Mucosa of stomach (tissue), 1 donor: ENCODE measurements around the gene MCOLN1.

Source experiments
- H3K27me3 ChIP-seq: one replicate; pipeline ENCODE4 v1.7.0; 2013; ENCODE audit warnings: mild to moderate bottlenecking, low read length; ENCODE audit not compliant: control insufficient read depth, insufficient read depth
- H3K36me3 ChIP-seq: one replicate; pipeline ENCODE4 v1.7.0; 2013; ENCODE audit warnings: low read length; ENCODE audit not compliant: control insufficient read depth, insufficient read depth
- H3K4me1 ChIP-seq: one replicate; pipeline ENCODE4 v1.7.0; 2013; ENCODE audit warnings: mild to moderate bottlenecking, low read length; ENCODE audit not compliant: control insufficient read depth, insufficient read depth
- H3K4me3 ChIP-seq: one replicate; pipeline ENCODE4 v1.7.0; 2013; ENCODE audit warnings: low read length
- H3K9ac ChIP-seq: one replicate; pipeline ENCODE4 v1.7.0; 2013; ENCODE audit warnings: mild to moderate bottlenecking, low read length, moderate library complexity
- H3K9me3 ChIP-seq: one replicate; pipeline ENCODE4 v1.7.0; 2013; ENCODE audit warnings: mild to moderate bottlenecking, low read length, moderate library complexity; ENCODE audit not compliant: control insufficient read depth
- donor health status: Pancreatic carcinoma.

MCOLN1 gene

DNA sequence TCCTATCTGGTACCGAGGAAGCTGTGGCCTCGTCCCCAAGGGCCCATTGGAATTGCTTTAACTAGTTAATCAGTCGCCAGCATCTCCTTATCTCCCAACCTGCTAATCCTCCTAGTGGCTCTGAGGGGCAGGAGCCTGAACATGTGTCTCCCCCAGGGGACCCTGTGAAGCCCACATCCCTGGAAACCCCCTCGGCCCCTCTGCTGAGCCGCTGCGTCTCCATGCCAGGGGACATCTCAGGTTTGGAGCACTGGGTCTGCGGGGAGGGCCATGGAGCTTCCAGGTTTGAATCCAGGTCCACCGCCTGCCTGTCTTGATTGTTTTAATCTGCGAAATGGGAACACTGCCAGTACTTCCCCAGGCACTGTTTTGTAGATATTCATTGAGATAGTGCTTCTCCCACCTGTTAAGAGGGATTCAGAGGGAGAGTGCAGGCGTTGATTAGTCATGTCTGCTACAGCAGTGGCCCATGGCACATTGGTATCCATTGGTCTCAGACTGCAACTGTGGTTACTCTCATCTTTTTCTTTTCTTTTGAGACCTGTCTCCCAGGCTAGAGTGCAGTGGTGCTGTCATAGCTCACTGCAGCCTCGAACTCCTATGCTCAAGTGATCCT, 19.5 kb downstream of the MCOLN1 start:
- H3K36me3 ChIP-seq, result no peaks in the 10 kb centered on the region
- H3K27me3 ChIP-seq, result no peaks in the 10 kb centered on the region
- no peak overlapping the region for H3K9ac ChIP-seq
- H3K9me3 ChIP-seq, result no peaks in the 10 kb centered on the region
- no peak overlapping the region for H3K4me3 ChIP-seq
- H3K4me1 ChIP-seq, result no peaks in the 10 kb centered on the region

- Histone ChIP-seq H3K9ac (no peak overlapping the region), H3K4me1 (no peaks in the 10 kb centered on the region), H3K9me3 (no peaks in the 10 kb centered on the region), H3K36me3 (no peaks in the 10 kb centered on the region), H3K27me3 (no peaks in the 10 kb centered on the region), H3K4me3 (no peak overlapping the region)
Observed at GRCh38 chr19:7542556-7543348, 20.3 kb downstream of the MCOLN1 start.

DNA sequence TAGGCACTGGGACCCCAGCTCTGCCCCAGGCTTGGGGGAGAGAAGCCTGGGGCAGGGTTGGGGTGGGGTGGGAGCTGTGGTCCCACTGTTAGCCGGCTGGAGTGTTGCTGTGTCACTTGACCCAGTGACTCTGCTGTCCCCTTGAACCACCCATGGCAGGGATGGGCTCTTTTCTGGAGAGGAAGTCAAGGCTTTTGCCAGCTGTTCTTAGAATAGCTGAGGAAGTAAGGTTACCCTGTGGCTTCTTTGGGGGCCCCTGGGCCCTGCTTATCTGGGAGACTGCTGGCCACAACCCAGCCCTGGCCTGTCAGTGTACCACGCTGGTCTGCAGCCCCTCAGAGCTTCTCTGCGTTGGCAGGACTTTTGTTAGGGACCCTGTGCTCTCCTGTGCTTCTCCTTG, 22.2 kb downstream of the MCOLN1 start:
- H3K9me3 ChIP-seq, result no peaks in the 10 kb centered on the region
- no peaks in the 10 kb centered on the region for H3K4me1 ChIP-seq
- H3K9ac ChIP-seq, result no peak overlapping the region
- H3K4me3 ChIP-seq, result no peak overlapping the region
- H3K27me3 ChIP-seq, result no peaks in the 10 kb centered on the region
- H3K36me3 ChIP-seq, result no peaks in the 10 kb centered on the region

DNA sequence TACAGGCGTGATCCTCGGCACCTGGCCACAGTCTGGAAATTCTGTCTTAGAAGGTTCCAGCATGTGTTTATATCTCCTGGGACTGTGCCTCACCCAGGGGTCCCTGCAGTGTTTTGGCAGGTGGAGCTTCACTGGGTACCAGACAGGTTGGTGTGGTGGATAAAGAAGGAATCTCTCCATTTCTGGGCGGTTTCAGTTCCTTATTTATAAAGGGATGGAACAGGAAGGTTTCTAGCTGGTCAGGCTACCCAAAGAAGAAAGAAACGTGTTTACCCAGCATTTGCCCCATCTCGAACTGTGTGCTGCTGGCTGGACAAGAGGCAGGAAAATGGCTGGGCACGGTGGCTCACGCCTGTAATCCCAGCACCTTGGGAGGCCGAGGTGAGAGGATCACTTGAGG, 22.9 kb downstream of the MCOLN1 start:
- no peaks in the 10 kb centered on the region for H3K4me1 ChIP-seq
- H3K9me3 ChIP-seq, result no peaks in the 10 kb centered on the region
- H3K9ac ChIP-seq, result no peak overlapping the region
- H3K36me3 ChIP-seq, result no peaks in the 10 kb centered on the region
- H3K4me3 ChIP-seq, result no peak overlapping the region
- no peaks in the 10 kb centered on the region for H3K27me3 ChIP-seq

GRCh38 chr19:7545904-7546303, 23.5 kb downstream of the MCOLN1 start:
- Histone ChIP-seq H3K27me3 (no peaks in the 10 kb centered on the region), H3K9me3 (no peaks in the 10 kb centered on the region), H3K4me1 (no peaks in the 10 kb centered on the region), H3K36me3 (no peaks in the 10 kb centered on the region), H3K9ac (no peak overlapping the region), H3K4me3 (no peak overlapping the region)

DNA sequence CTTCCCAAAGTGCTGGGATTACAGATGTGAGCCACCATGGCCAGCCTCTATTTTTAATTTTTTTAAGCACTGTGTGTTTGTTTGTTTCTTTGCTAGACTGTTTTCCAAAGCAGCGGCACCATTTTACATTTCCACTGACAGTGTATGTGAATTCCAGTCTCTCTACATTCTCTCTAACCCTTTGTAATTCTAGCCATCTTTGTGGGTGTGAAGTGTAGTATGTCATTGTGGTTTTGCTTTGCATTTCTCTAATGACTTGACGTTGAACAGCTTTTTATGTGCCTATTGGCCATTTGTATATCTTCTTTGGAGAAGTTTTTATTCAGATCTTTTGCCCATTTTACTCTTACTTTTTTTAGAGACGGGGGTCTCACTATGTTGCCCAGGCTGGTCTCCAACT, 24.7 kb downstream of the MCOLN1 start:
- Histone ChIP-seq H3K4me1 (no peaks in the 10 kb centered on the region), H3K36me3 (no peaks in the 10 kb centered on the region), H3K27me3 (no peaks in the 10 kb centered on the region), H3K9me3 (no peaks in the 10 kb centered on the region), H3K4me3 (no peak overlapping the region), H3K9ac (no peak overlapping the region)

DNA sequence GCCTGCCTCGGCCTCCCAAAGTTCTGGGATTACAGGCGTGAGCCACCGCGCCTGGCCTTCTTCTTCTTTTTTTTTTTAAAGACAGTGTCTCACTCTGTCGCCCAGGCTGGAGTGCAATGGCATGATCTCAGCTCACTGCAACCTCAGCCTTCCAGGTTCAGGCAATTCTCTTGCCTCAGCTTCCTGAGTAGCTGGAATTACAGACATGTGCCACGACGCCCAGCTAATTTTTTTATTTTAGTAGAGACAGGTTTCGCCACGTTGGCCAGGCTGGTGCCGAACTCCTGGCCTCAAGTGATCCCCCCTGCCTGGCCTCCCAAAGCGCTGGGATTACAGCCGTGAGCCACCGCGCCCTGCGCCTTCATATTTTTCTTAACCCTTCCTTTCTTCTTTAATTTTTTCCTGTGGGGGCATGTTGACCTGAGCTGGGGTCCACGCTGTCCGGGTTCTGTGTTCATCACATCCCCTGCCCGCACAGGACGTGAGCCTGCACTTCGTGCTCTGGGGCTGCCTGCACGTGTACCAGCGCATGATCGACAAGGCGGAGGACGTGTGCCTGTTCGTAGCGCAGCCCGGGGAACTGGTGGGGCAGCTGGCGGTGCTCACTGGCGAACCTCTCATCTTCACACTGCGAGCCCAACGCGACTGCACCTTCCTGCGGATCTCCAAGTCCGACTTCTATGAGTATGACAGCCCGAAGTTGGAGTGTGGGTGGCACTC, 27.2 kb downstream of the MCOLN1 start:
- H3K4me1 ChIP-seq, result no peaks in the 10 kb centered on the region
- H3K9me3 ChIP-seq, result no peaks in the 10 kb centered on the region
- no peaks in the 10 kb centered on the region for H3K27me3 ChIP-seq
- H3K4me3 ChIP-seq, result no peak overlapping the region
- H3K36me3 ChIP-seq, result no peaks in the 10 kb centered on the region
- H3K9ac ChIP-seq, result no peak overlapping the region

DNA sequence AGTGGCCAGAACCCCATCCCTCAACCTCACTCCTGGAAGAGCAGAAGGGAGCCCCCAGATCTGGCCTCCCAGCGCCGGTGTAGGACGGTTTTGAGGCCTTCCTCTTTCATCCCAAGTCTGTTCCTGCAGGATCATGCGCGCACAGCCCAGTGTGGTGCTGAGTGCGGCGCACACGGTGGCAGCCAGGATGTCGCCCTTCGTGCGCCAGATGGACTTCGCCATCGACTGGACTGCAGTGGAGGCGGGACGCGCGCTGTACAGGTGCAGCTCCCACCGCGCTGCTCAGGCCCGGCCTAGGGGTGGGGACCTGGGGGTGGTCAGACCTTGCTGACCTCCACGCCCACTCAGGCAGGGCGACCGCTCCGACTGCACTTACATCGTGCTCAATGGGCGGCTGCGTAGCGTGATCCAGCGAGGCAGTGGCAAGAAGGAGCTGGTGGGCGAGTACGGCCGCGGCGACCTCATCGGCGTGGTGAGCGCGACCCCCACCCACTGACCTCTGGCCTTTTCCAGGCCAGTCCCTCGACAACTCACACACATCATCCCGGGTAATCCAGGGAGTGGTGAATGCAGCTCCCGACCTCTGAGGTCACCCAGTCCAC, 27.8 kb downstream of the MCOLN1 start:
- H3K36me3 ChIP-seq, result no peaks in the 10 kb centered on the region
- H3K9ac ChIP-seq, result no peak overlapping the region
- H3K27me3 ChIP-seq, result no peaks in the 10 kb centered on the region
- H3K9me3 ChIP-seq, result no peaks in the 10 kb centered on the region
- H3K4me1 ChIP-seq, result no peaks in the 10 kb centered on the region
- H3K4me3 ChIP-seq, result no peak overlapping the region

GRCh38 chr19:7550987-7551761, 28.8 kb downstream of the MCOLN1 start:
- Histone ChIP-seq H3K27me3 (no peaks in the 10 kb centered on the region), H3K36me3 (no peaks in the 10 kb centered on the region), H3K9me3 (no peaks in the 10 kb centered on the region), H3K9ac (peak overlapping the region; percentile 22), H3K4me1 (no peaks in the 10 kb centered on the region), H3K4me3 (no peak overlapping the region)

- Histone ChIP-seq H3K9ac (no peak overlapping the region), H3K4me1 (no peaks in the 10 kb centered on the region), H3K4me3 (no peak overlapping the region), H3K27me3 (no peaks in the 10 kb centered on the region), H3K9me3 (no peaks in the 10 kb centered on the region), H3K36me3 (no peaks in the 10 kb centered on the region)
Observed at GRCh38 chr19:7552781-7553180, 30.4 kb downstream of the MCOLN1 start.

GRCh38 chr19:7554565-7554964, 32.1 kb downstream of the MCOLN1 start:
- Histone ChIP-seq H3K27me3 (no peaks in the 10 kb centered on the region), H3K4me1 (no peaks in the 10 kb centered on the region), H3K4me3 (no peak overlapping the region), H3K9ac (no peak overlapping the region), H3K36me3 (no peaks in the 10 kb centered on the region), H3K9me3 (no peaks in the 10 kb centered on the region)
